PFSK-1 (cell line): Measurements from ENCODE around the gene CFAP74.

Source experiments
- FOXP2 ChIP-seq: optimal IDR thresholded peaks from 2 replicates; pipeline ENCODE3; 2011; ENCODE audit warnings: borderline replicate concordance, control low read depth, inconsistent platforms; ENCODE audit not compliant: insufficient read depth; ENCODE audit errors: extremely low read length, extremely low read depth
- POLR2AphosphoS5 ChIP-seq: IDR thresholded peaks from 2 replicates; pipeline ENCODE4 v1.6.1; 2012; ENCODE audit warnings: low read depth, mild to moderate bottlenecking, control low read depth, low read length, moderate library complexity
- SIN3A ChIP-seq: IDR thresholded peaks from 2 replicates; pipeline ENCODE4 v1.6.1; 2012; ENCODE audit warnings: mild to moderate bottlenecking, low read length, moderate library complexity, borderline replicate concordance; ENCODE audit not compliant: insufficient read depth
- TAF1 ChIP-seq: IDR thresholded peaks from 2 replicates; pipeline ENCODE4 v1.6.1; 2012; ENCODE audit warnings: low read length, control low read depth, borderline replicate concordance; ENCODE audit not compliant: insufficient read depth
- TF ChIP-seq, protein P1 (sequence below), 2 experiments: IDR thresholded peaks; 2 replicates each; pipeline versions ENCODE4 v1.6.1 to v1.8.0; 2011 to 2012; ENCODE audit warnings: low read depth in 2 of 2, low read length in 2 of 2, control low read depth in 1 of 2, inconsistent platforms in 1 of 2, mild to moderate bottlenecking in 1 of 2, moderate library complexity in 1 of 2; ENCODE audit not compliant: insufficient read depth in 1 of 2

DNA sequence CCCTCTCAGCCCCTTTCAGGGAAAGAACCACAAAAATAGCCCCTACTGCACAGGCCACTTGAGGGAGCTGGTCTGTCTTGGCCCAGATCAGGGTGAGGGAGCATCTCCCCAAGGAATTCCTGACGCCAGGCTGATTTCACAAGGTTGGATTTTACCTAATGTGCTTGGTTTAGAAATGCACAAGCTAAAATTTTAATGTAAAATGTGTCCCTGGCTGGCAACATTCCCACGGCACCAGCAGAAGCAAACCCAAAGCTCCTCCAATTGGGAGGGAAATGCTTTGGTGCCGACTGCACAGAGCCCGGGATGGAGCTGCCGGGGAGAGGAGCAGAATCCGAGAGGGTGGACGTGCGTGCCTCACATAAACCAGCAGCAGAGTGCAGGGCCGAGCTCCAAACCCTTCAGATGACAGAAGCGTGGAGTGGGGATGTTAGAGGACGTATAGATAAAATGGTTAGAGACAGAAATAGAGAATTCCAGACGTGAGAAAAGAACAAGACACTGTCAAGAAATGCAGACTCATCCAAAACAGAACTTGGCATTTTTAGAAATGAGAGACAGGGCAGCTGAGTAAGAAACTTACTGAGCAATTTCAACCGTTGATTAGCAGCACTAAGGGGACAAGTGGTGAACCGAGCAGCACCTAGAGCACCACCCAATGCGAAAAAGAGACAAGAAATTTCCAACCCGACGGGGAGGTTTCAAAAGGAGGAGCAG lies 42.9 kb downstream of the CFAP74 start:
- TF ChIP-seq POLR2AphosphoS5 (no peak), TAF1 (no peak), SIN3A (no peak), FOXP2 (no peak)
- TF ChIP-seq, protein P1, sequence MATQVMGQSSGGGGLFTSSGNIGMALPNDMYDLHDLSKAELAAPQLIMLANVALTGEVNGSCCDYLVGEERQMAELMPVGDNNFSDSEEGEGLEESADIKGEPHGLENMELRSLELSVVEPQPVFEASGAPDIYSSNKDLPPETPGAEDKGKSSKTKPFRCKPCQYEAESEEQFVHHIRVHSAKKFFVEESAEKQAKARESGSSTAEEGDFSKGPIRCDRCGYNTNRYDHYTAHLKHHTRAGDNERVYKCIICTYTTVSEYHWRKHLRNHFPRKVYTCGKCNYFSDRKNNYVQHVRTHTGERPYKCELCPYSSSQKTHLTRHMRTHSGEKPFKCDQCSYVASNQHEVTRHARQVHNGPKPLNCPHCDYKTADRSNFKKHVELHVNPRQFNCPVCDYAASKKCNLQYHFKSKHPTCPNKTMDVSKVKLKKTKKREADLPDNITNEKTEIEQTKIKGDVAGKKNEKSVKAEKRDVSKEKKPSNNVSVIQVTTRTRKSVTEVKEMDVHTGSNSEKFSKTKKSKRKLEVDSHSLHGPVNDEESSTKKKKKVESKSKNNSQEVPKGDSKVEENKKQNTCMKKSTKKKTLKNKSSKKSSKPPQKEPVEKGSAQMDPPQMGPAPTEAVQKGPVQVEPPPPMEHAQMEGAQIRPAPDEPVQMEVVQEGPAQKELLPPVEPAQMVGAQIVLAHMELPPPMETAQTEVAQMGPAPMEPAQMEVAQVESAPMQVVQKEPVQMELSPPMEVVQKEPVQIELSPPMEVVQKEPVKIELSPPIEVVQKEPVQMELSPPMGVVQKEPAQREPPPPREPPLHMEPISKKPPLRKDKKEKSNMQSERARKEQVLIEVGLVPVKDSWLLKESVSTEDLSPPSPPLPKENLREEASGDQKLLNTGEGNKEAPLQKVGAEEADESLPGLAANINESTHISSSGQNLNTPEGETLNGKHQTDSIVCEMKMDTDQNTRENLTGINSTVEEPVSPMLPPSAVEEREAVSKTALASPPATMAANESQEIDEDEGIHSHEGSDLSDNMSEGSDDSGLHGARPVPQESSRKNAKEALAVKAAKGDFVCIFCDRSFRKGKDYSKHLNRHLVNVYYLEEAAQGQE (IDR thresholded peaks at IDR 0.05; ENCODE audit: insufficient read depth in 1 of 2, low read depth in 2 of 2, low read length in 2 of 2): no peak
